Hematopoietic multipotent progenitor cell treated with erythropoietin and hydrocortisone succinate and interleukin-3 and kit ligand, for 6 days (in vitro differentiated cells): ENCODE measurements around the gene ARRB2.

Experiments used
- DNase-seq: peaks from one replicate; pipeline ENCODE4 v3.0.0-alpha.2; 2015

Gene ARRB2

GRCh38 chr17:4733073-4733531, 22.7 kb downstream of the ARRB2 start:
- DNase-seq, result peak; percentile 72

GRCh38 chr17:4734857-4735475, 24.5 kb downstream of the ARRB2 start:
- no peak for DNase-seq

GRCh38 chr17:4735876-4736651, 25.6 kb downstream of the ARRB2 start:
- no peak for DNase-seq

GRCh38 chr17:4738136-4739121, 28.0 kb downstream of the ARRB2 start:
- DNase-seq, result no peak

GRCh38 chr17:4739122-4740024, 28.9 kb downstream of the ARRB2 start, which contains the start of the genes CXCL16 and ZMYND15:
CXCL16 (minus strand) TSS chr17:4739928; CDS start chr17:4739339, 589 bp downstream.
ZMYND15 (plus strand) TSS chr17:4739833; CDS start chr17:4740549, 716 bp downstream.
- DNase-seq, result no peak

- DNase-seq, result no peak
Observed at GRCh38 chr17:4740025-4740351, 29.6 kb downstream of the ARRB2 start.

GRCh38 chr17:4740584-4740983, 30.2 kb downstream of the ARRB2 start:
- no peak for DNase-seq

- no peak for DNase-seq
Observed at GRCh38 chr17:4741544-4741943, 31.1 kb downstream of the ARRB2 start.

GRCh38 chr17:4742133-4742532, 31.7 kb downstream of the ARRB2 start:
- DNase-seq, result no peak

GRCh38 chr17:4742629-4743028, 32.2 kb downstream of the ARRB2 start:
- no peak for DNase-seq

GRCh38 chr17:4743216-4743615, 32.8 kb downstream of the ARRB2 start:
- DNase-seq, result no peak

- DNase-seq, result no peak
Observed at GRCh38 chr17:4743898-4744297, 33.5 kb downstream of the ARRB2 start.

- no peak for DNase-seq
Observed at GRCh38 chr17:4744999-4745969, 34.9 kb downstream of the ARRB2 start.

- DNase-seq, result peak; percentile 31
Observed at GRCh38 chr17:4747847-4748246, 37.4 kb downstream of the ARRB2 start.

GRCh38 chr17:4748686-4749085, 38.3 kb downstream of the ARRB2 start:
- DNase-seq, result no peak

- no peak for DNase-seq
Observed at GRCh38 chr17:4750606-4751005, 40.2 kb downstream of the ARRB2 start.

GRCh38 chr17:4751932-4752331, 41.5 kb downstream of the ARRB2 start:
- DNase-seq, result no peak

GRCh38 chr17:4753392-4753791, 43.0 kb downstream of the ARRB2 start:
- no peak for DNase-seq

GRCh38 chr17:4759776-4760236, 49.4 kb downstream of the ARRB2 start:
- DNase-seq, result no peak

GRCh38 chr17:4764595-4764994, 54.2 kb downstream of the ARRB2 start:
- DNase-seq, result no peak

GRCh38 chr17:4766201-4766600, 55.8 kb downstream of the ARRB2 start:
- peak; percentile 36 for DNase-seq
